OCI-LY7 (cell line): ENCODE measurements around the gene CLMP. TPM values are rescaled to one million over a fixed set of nuclear protein-coding genes. Genes with fewer than 3 reads are reported as not detected.

Source experiments
- BruUV-seq: library from RNA; stranded (reverse); fragments of 400-500 nt; replicated peaks from 2 replicates; lab custom pipeline; 2021; lab: Mats Ljungman, UMichigan
- CTCF ChIA-PET: fragments of 300-600 bp; sonication (Branson Sonifier 250); formaldehyde crosslinking; loops from one replicate; lab custom pipeline; 2022; ENCODE audit warnings: antibody characterized with exemption; ENCODE audit not compliant: unreplicated experiment; lab: Charles Lee
- POLR2A ChIA-PET: fragments of 300-600 bp; sonication (Branson Sonifier 250); formaldehyde crosslinking; loops from one replicate; lab custom pipeline; 2022; ENCODE audit warnings: antibody characterized with exemption; lab: Charles Lee
- DNase-seq: peaks from one replicate; pipeline ENCODE4 v3.0.0-alpha.2; 2015; ENCODE audit warnings: low spot score
- H2AFZ ChIP-seq: fragments of 200-600 bp; sonication (generic), shearing (Covaris generic); 2 replicates; pipeline ENCODE4 v1.6.1; 2014; ENCODE audit warnings: mild to moderate bottlenecking, antibody characterized with exemption, low read length, moderate library complexity
- H3K27ac ChIP-seq: fragments of 200-600 bp; sonication (generic); 2 replicates; pipeline ENCODE4 v1.5.1; 2014; ENCODE audit warnings: mixed run types, low read depth, mild to moderate bottlenecking, moderate library complexity, low read length, inconsistent platforms; ENCODE audit not compliant: poor library complexity, severe bottlenecking
- H3K36me3 ChIP-seq: fragments of 200-600 bp; sonication (generic); 2 replicates; pipeline ENCODE4 v1.6.1; 2014; ENCODE audit warnings: mild to moderate bottlenecking, antibody characterized with exemption, low read length, moderate library complexity, mixed read lengths; ENCODE audit not compliant: insufficient read depth
- H3K4me1 ChIP-seq: fragments of 200-600 bp; sonication (generic); 2 replicates; pipeline ENCODE4 v1.5.1; 2014; ENCODE audit warnings: mild to moderate bottlenecking, low read length; ENCODE audit not compliant: insufficient read depth, poor library complexity, severe bottlenecking
- H3K4me2 ChIP-seq: fragments of 200-600 bp; sonication (generic); 2 replicates; pipeline ENCODE4 v1.6.1; 2014; ENCODE audit warnings: mild to moderate bottlenecking, low read length
- H3K4me3 ChIP-seq: fragments of 200-600 bp; sonication (generic); 2 replicates; pipeline ENCODE4 v1.5.1; 2014; ENCODE audit warnings: mild to moderate bottlenecking, low read depth, low read length; ENCODE audit not compliant: poor library complexity, severe bottlenecking
- H3K79me2 ChIP-seq: fragments of 200-600 bp; sonication (generic); 2 replicates; pipeline ENCODE4 v1.6.1; 2016; ENCODE audit warnings: low read depth, mild to moderate bottlenecking, low read length, moderate library complexity, mixed read lengths; ENCODE audit not compliant: insufficient read depth
- H3K9me2 ChIP-seq: fragments of 200-600 bp; sonication (generic); 2 replicates; pipeline ENCODE4 v1.6.1; 2016; ENCODE audit warnings: mild to moderate bottlenecking, low read length, mixed read lengths; ENCODE audit not compliant: insufficient read depth
- H3K9me3 ChIP-seq: fragments of 200-600 bp; sonication (generic); 2 replicates; pipeline ENCODE4 v1.6.1; 2014; ENCODE audit warnings: mild to moderate bottlenecking, mixed run types, low read length, mixed read lengths
- H4K20me1 ChIP-seq: fragments of 200-600 bp; sonication (generic); 2 replicates; pipeline ENCODE4 v1.6.1; 2014; ENCODE audit warnings: mild to moderate bottlenecking, antibody characterized with exemption, low read length, moderate library complexity, mixed read lengths; ENCODE audit not compliant: insufficient read depth
- EZH2phosphoT487 ChIP-seq: fragments of 200-600 bp; sonication (generic); IDR thresholded peaks from 2 replicates; pipeline ENCODE4 v1.6.1; 2018; ENCODE audit warnings: low read depth, borderline replicate concordance, mild to moderate bottlenecking, mixed run types, antibody characterized with exemption, low read length, moderate library complexity, mixed read lengths
- intact Hi-C: fragments of 100-400 bp; cut with micrococcal nuclease; formaldehyde crosslinking; loops from one replicate; pipeline ENCODE4 v1.10.0; 2022; ENCODE audit not compliant: unreplicated experiment
- total RNA-seq, 2 experiments: library from RNA; depleted of rRNA in 1 of 2; stranded (reverse); fragments of >200 nt in 1 of 2; shearing (Covaris generic) in 1 of 2; gene quantifications; 2 replicates each; pipeline ENCODE4 v1.2.3, GENCODE V29; 2014 to 2022
- TF ChIP-seq, protein P1 (sequence below): fragments of 200-600 bp; sonication (generic); conservative IDR thresholded peaks from 2 replicates; pipeline ENCODE4 v1.5.1; 2014; ENCODE audit warnings: mild to moderate bottlenecking, antibody characterized with exemption, low read length, moderate library complexity, mixed read lengths

CLMP gene
- total RNA-seq, 2 experiments from 2014 or later: not detected

DNA sequence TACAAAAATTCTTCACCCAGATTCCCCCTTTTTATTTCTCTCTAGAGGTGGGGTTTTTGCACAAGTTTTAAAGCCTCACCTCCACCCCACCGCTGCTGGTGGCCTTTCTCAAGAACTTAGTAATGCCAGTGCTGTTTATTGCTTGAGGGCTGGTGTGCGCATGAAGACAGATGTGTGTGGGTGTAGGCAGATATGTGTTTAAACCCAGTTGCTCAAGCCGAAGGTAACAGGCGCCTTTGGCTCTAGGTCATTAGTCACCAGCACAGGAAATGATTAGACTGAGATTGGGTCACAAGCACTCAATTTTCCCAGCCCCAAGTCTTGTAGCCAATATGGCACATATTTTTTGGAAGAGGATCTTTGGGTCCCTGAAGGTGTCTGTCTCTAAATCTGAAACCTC lies 2.7 kb upstream of the CLMP start:
- ChIA-PET CTCF (no interaction called here), POLR2A (no interaction called here)
- TF ChIP-seq, protein P1, sequence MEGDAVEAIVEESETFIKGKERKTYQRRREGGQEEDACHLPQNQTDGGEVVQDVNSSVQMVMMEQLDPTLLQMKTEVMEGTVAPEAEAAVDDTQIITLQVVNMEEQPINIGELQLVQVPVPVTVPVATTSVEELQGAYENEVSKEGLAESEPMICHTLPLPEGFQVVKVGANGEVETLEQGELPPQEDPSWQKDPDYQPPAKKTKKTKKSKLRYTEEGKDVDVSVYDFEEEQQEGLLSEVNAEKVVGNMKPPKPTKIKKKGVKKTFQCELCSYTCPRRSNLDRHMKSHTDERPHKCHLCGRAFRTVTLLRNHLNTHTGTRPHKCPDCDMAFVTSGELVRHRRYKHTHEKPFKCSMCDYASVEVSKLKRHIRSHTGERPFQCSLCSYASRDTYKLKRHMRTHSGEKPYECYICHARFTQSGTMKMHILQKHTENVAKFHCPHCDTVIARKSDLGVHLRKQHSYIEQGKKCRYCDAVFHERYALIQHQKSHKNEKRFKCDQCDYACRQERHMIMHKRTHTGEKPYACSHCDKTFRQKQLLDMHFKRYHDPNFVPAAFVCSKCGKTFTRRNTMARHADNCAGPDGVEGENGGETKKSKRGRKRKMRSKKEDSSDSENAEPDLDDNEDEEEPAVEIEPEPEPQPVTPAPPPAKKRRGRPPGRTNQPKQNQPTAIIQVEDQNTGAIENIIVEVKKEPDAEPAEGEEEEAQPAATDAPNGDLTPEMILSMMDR: no peak
- TF ChIP-seq EZH2phosphoT487: no peak
- Histone ChIP-seq H4K20me1 (no peaks in the 10 kb centered on the region), H3K79me2 (no peaks in the 10 kb centered on the region), H3K36me3 (no peaks in the 10 kb centered on the region), H3K4me2 (no peak overlapping the region), H3K9me2 (no peaks in the 10 kb centered on the region), H3K4me3 (no peak overlapping the region), H3K27ac (no peak overlapping the region), H3K4me1 (no peaks in the 10 kb centered on the region), H3K9me3 (no peaks in the 10 kb centered on the region), H2AFZ (no peak overlapping the region)
- no TSS peak for BruUV-seq
- intact Hi-C loops: no loop called here
- no peak for DNase-seq

DNA sequence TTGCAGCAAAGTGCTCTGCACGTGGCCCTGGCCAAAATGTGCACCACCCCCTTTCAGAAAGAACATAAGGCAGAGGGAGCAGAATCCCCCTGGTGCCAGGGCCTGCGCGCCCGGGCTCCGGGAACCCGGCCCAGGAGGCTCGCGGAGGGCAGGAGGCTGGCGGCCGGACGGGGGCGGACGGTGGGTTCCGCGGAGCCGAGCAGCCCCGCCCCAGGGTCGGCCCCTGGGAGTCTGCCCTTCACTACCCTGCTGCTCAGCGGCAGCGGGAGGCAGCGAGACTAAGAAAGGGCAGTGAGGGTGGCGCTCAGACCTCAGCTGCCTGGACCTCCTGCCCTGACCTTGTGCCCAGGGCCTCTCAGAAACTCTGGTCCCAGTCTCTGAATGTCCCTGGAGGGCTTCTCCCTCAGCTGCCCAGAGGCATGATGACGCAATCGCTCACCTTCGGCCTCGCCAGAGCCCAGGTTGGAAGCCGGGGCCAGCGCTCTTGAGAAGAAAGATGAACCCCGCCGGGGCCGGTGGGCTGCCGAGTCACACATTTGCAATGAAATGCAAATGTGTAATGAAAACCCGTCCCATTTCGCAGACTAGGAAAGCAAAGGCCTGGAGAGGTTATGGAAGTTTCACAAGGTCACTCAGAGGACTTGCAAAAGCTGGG lies 1.1 kb upstream of the CLMP start:
- Histone ChIP-seq H3K9me2 (no peaks in the 10 kb centered on the region), H3K4me1 (no peaks in the 10 kb centered on the region), H3K9me3 (no peaks in the 10 kb centered on the region), H4K20me1 (no peaks in the 10 kb centered on the region), H3K36me3 (no peaks in the 10 kb centered on the region), H3K4me3 (no peak overlapping the region), H3K27ac (no peak overlapping the region), H3K79me2 (no peaks in the 10 kb centered on the region), H2AFZ (no peak overlapping the region), H3K4me2 (no peak overlapping the region)
- BruUV-seq: no TSS peak
- POLR2A ChIA-PET: no interaction called here
- TF ChIP-seq, protein P1: no peak
- no peak for TF ChIP-seq EZH2phosphoT487
- CTCF ChIA-PET: no interaction called here
- intact Hi-C loops: no loop called here
- DNase-seq: no peak

DNA sequence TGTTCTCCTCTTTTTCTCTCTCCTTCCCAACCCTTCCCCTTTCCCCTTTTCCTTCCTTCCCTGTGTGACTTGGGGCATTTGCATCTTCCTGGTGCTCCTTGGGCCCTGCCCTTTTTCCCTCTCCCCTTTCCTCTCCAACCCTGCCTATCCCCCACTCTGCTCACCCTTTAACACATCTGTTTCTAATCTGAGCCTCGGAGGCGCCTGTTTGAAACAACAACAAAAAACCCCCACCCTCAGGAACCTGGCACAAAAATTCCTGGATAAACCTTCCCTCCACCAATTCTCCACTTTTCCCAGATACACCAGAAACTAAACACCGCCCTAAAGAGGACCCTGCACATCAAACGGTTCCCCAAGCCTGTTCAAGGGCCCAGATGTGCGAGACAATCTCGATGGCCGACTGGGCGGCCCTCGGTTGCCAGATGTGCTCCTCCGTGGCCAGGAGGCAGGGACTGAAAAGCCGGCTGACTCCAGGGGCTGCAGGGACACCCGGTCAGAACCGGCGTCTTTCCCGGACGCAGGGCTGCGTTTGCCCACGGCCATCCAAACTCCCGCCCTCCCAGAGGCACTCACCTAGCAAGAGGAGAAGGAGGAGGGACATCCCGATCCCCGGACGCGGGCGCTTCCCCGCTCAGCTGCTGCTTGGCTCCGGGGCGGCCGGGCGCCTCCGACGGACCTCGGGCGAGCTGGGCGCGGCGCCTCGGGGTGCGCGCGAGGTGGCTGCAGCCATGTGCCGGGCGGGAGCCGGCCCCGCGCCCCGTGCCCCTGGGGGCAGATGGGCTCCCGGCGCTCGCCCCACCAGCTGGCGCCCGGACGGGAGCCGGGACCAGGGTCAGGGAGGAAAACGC lies 486 bp downstream of the CLMP start:
- TF ChIP-seq EZH2phosphoT487: no peak
- TF ChIP-seq, protein P1: no peak
- ChIA-PET POLR2A (no interaction called here), CTCF (no interaction called here)
- intact Hi-C loops: no loop called here
- Histone ChIP-seq H3K9me2 (no peaks in the 10 kb centered on the region), H3K9me3 (no peaks in the 10 kb centered on the region), H3K79me2 (no peaks in the 10 kb centered on the region), H2AFZ (no peak overlapping the region), H3K4me2 (no peak overlapping the region), H4K20me1 (no peaks in the 10 kb centered on the region), H3K4me1 (no peaks in the 10 kb centered on the region), H3K27ac (no peak overlapping the region), H3K4me3 (no peak overlapping the region), H3K36me3 (no peaks in the 10 kb centered on the region)
- no TSS peak for BruUV-seq
- DNase-seq: no peak
